Right lobe of liver (tissue), 4 donors: ENCODE results near the gene STK31.

Experiments
- CTCF ChIP-seq, 4 donors: fragments of 200-600 bp in 3 of 4; fragments of 450-650 bp in 1 of 4; IDR thresholded peaks; one replicate each; pipeline versions ENCODE4 v1.5.1 to v1.8.0; 2016 to 2022; ENCODE audit warnings: antibody characterized with exemption in 4 of 4, mild to moderate bottlenecking in 2 of 4
- POLR2A ChIP-seq: fragments of 450-650 bp; IDR thresholded peaks from one replicate; pipeline ENCODE4 v1.6.1; 2017; ENCODE audit warnings: antibody characterized with exemption, mild to moderate bottlenecking
- donor health status: DM: no; HTN: no; CAD: no.
- donor health status: DM: no; HTN: no; CAD: no.
- donor health status: DM: no; HTN: yes; CAD: no.

DNA sequence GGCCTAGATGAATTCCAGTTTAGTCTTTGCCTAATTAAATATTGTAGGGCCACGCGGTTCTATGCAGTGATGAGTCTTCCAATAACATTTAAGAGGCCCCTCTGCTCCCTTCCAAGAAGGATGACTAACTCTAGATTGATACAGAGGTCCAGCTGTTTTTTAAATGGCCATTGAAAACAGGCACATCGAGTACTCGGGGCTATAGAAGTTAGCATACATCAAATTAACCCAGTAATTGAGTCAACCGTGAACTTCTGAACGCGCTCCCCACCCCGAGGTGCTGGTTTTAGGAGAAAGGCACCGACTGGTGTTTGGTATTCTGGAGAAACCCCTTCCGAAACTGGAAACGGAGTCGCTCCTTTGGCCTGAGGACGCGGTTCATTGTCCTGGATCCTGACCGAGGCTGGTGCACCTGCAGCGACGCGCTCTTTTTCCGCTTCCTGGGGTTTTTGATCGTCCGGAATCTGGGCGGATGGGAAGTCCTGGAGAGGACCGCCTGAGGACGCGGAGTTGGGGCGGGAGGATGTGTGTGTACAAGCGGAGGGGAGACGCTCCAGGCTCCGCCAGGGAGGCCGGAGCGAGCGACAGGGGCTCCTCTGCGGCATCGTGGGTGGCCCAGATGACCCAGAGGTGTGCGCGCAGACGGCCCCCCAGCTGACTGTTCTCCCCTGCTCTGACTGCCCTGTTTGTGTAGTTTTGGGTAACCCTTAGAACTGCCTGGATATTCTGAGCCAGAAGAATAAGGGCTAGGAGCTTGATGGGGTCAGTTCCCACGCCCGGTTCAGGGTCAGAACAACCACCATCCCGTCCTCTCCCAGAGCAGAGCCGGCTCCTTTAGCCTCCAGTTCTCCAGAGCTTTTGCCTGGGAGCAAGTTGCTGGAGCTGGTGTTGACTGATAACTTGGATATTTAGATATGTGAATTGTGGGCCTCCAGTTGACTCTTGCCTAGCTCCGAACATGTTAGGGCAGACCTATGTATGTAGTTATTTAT is 29.3 kb upstream of the STK31 start:
- TF ChIP-seq POLR2A, result peak; percentile 22
- TF ChIP-seq CTCF (IDR thresholded peaks at IDR 0.05), result no peak
